ENCODE data around the gene FLNB. TPM values are rescaled to one million over a fixed set of nuclear protein-coding genes. Genes with fewer than 3 reads are reported as not detected.

FLNB gene
- total RNA-seq, 1 experiment from 2014 or later, result 14.2 TPM

GRCh38 chr3:58215317-58216025, 207.2 kb downstream of the FLNB start:
- no peak overlapping the region for H3K27ac ChIP-seq (ENCODE audit: low read length)
- no peaks in the 10 kb centered on the region for H3K9me3 ChIP-seq (ENCODE audit: low read length)
- H3K36me3 ChIP-seq (ENCODE audit: insufficient read depth, low read length), result no peaks in the 10 kb centered on the region
- H3K27me3 ChIP-seq (ENCODE audit: low read length), result 0 out of 2 replicates have a peak, but pooled peaks cover 3% of the 10 kb centered on the region
- peaks cover 5% of the 10 kb centered on the region; the same call in 1 of the 2 replicates for H3K4me1 ChIP-seq (ENCODE audit: low read length)
- H3K4me2 ChIP-seq (ENCODE audit: low read depth, low read length, poor library complexity, severe bottlenecking), result no peak overlapping the region
- H2AFZ ChIP-seq (ENCODE audit: low read length), result no peak overlapping the region
- no peaks in the 10 kb centered on the region for H3K79me2 ChIP-seq (ENCODE audit: low read length)
- no peaks in the 10 kb centered on the region for H4K20me1 ChIP-seq (ENCODE audit: insufficient read depth, low read depth, low read length)
- H3K4me3 ChIP-seq (ENCODE audit: low read length), result no peak overlapping the region
- no peak for DNase-seq
- no peaks in the 10 kb centered on the region for H3K9me2 ChIP-seq (replicated peaks; ENCODE audit: insufficient read depth, low read length)
- H3K9ac ChIP-seq (ENCODE audit: low read length), result no peak overlapping the region

DNA sequence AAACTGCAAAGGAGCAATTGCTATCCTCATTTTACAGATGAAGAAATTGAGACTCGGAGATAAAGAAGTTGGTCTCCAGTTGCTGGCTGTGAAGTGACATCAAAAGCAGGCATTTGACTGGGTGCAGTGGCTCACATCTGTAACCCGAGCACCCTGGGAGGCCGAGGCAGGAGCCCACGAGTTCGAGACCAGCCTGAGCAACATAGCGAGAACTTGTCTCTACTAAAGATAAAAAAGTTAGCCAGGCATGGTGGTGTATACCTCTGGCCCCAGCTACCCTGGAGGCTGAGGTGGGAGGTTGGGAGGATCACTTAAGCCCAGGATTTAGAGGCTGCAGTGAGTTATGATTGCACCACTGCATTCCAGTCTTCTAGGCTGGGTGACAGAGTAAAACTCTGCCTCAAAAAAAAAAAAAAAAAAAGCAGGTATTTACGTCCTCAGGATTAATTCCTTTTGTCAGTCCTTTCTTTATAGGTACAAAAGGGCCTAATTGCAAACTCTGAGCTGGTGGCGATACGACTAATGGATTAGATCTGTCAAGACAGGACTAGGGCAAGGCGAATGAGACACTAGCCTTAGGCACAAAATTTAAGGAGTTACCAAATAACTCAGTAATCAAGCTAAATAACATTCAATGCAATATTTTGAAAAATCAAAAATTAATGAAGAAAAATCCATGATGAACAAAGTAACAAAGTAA, 208.4 kb downstream of the FLNB start:
- Histone ChIP-seq H3K27ac (ENCODE audit: low read length) (no peak overlapping the region), H2AFZ (ENCODE audit: low read length) (no peak overlapping the region), H3K9me2 (replicated peaks; ENCODE audit: insufficient read depth, low read length) (no peaks in the 10 kb centered on the region), H3K4me1 (ENCODE audit: low read length) (peaks cover 5% of the 10 kb centered on the region; the same call in 1 of the 2 replicates), H3K27me3 (ENCODE audit: low read length) (0 out of 2 replicates have a peak, but pooled peaks cover 3% of the 10 kb centered on the region), H3K4me2 (ENCODE audit: low read depth, low read length, poor library complexity, severe bottlenecking) (no peak overlapping the region), H3K79me2 (ENCODE audit: low read length) (no peaks in the 10 kb centered on the region), H3K36me3 (ENCODE audit: insufficient read depth, low read length) (no peaks in the 10 kb centered on the region), H3K9ac (ENCODE audit: low read length) (no peak overlapping the region), H3K9me3 (ENCODE audit: low read length) (no peaks in the 10 kb centered on the region), H4K20me1 (ENCODE audit: insufficient read depth, low read depth, low read length) (no peaks in the 10 kb centered on the region), H3K4me3 (ENCODE audit: low read length) (no peak overlapping the region)
- DNase-seq, result no peak

DNA sequence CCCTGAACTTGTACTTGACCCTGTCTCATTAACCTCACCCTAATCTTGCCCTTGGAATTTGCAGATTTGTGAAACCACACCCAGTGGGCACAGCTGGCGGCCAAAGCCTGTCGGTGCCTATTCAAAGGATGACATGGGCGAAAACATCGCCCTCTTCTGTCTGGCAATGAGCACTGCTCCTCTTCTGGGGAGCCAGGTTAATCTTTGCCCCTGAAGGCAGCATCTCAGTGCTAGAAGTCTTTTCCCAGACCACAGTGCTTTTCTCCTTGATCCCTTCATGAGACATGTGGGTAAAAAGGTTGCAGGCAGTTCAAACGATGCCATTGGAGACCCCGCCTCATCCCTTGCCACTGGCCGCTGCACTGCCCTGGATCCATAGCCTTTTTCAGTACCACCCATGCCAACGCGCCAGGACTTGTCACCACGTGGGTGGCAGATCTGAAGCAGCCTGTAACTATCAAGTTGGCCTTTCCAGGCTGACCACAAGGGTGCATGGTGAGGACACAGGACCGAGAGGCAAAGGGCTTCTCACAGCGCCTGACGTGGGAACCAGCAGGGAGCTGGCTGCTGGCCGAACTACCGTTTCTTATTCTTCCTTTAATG, 209.1 kb downstream of the FLNB start:
- no peak overlapping the region for H3K27ac ChIP-seq (ENCODE audit: low read length)
- H3K4me1 ChIP-seq (ENCODE audit: low read length), result peaks cover 5% of the 10 kb centered on the region; the same call in 1 of the 2 replicates
- no peaks in the 10 kb centered on the region for H3K9me3 ChIP-seq (ENCODE audit: low read length)
- no peak overlapping the region for H3K9ac ChIP-seq (ENCODE audit: low read length)
- H3K36me3 ChIP-seq (ENCODE audit: insufficient read depth, low read length), result no peaks in the 10 kb centered on the region
- H3K27me3 ChIP-seq (ENCODE audit: low read length), result 0 out of 2 replicates have a peak, but pooled peaks cover 3% of the 10 kb centered on the region
- peak overlapping the region; percentile 38 for H3K4me2 ChIP-seq (ENCODE audit: low read depth, low read length, poor library complexity, severe bottlenecking)
- H4K20me1 ChIP-seq (ENCODE audit: insufficient read depth, low read depth, low read length), result no peaks in the 10 kb centered on the region
- H3K9me2 ChIP-seq (replicated peaks; ENCODE audit: insufficient read depth, low read length), result no peaks in the 10 kb centered on the region
- peak; percentile 87 for DNase-seq
- no peak overlapping the region; the same call in 1 of the 2 replicates for H3K4me3 ChIP-seq (ENCODE audit: low read length)
- H2AFZ ChIP-seq (ENCODE audit: low read length), result no peak overlapping the region
- no peaks in the 10 kb centered on the region for H3K79me2 ChIP-seq (ENCODE audit: low read length)

DNA sequence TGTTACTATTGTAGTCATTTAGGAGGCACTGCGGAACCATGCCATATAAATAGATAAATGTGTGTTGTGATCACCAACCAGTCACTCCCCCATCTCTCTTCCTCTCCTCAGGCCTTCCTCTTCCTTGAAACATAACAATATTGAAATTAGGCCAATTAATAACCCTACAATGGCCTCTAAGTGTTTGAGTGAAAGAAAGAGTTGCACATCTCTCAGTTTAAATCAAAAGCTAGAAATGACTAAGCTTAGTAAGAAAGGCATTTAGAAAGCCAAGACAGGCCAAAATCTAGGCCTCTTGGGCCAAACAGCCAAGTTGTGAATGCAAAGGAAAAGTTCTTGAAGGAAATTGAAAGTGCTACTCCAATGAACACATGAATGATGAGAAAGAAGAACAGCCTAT, 210.7 kb downstream of the FLNB start:
- H3K9me2 ChIP-seq (replicated peaks; ENCODE audit: insufficient read depth, low read length), result no peaks in the 10 kb centered on the region
- no peak for DNase-seq
- peaks cover 5% of the 10 kb centered on the region; the same call in 1 of the 2 replicates for H3K4me1 ChIP-seq (ENCODE audit: low read length)
- no peak overlapping the region for H3K4me3 ChIP-seq (ENCODE audit: low read length)
- H3K27ac ChIP-seq (ENCODE audit: low read length), result no peak overlapping the region
- no peak overlapping the region for H3K9ac ChIP-seq (ENCODE audit: low read length)
- no peaks in the 10 kb centered on the region for H3K9me3 ChIP-seq (ENCODE audit: low read length)
- 0 out of 2 replicates have a peak, but pooled peaks cover 2% of the 10 kb centered on the region for H3K27me3 ChIP-seq (ENCODE audit: low read length)
- no peaks in the 10 kb centered on the region for H4K20me1 ChIP-seq (ENCODE audit: insufficient read depth, low read depth, low read length)
- no peaks in the 10 kb centered on the region for H3K79me2 ChIP-seq (ENCODE audit: low read length)
- H2AFZ ChIP-seq (ENCODE audit: low read length), result no peak overlapping the region
- H3K36me3 ChIP-seq (ENCODE audit: insufficient read depth, low read length), result no peaks in the 10 kb centered on the region
- H3K4me2 ChIP-seq (ENCODE audit: low read depth, low read length, poor library complexity, severe bottlenecking), result no peak overlapping the region

Other genes with a start within 250 kb of the FLNB start
- not detected in 2 replicates for gene DNASE1L3, start 202.6 kb downstream of the FLNB start, total RNA-seq (2014; rRNA removed; shearing (Covaris generic); ENCODE audit: low replicate concordance)
- gene ABHD6, start 229.4 kb downstream of the FLNB start, total RNA-seq (2014; rRNA removed; shearing (Covaris generic); ENCODE audit: low replicate concordance), result 11.8 and 12.2 TPM in 2 replicates

Measured in Karpas-422 (cell line).